HUDEP-2 (cell line): Measurements from ENCODE around the gene MIGA1.
"Not testable (repeated sequence)": the region's sequence is repeated elsewhere in the genome, so short reads cannot be mapped to it uniquely, and the experiment has no call there.

Experiments
- DNase-seq, 76 experiments: peaks; one replicate each; lab custom pipeline; 2025; ENCODE audit not compliant: unreplicated experiment in 76 of 76; lab: John Stamatoyannopoulos, UW

The MIGA1 gene

DNA sequence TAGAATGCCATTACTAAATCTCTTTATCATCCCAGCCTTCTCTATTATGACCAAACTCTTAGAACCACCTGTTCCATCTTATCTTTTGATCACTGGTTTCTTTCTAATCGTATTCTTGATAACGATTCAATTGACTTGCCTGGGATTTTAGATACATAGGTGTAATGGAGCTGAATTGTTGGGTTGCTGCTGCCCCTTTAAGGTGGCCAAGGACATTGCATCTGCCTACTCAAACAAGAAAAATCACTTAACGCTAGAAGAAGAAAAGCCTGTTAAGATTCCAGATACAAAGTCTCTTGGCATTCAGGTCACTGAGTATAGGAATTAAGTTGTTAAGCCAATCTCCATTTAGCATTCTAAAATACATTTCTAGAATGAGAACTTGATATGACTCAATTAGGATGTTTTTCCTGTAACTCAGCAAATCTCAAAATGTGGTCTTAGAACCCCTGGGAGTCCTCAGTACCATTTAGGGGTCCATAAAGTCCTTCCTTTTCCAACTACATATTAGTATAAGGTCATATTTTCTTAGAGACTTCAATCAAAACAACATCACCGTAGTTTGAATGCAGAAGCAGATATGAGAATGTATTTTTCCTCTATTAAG is 121.3 kb downstream of the MIGA1 start:
- peak in 20 of 76 experiments; percentile 0 to 39 (median 9) for DNase-seq

GRCh38 chr1:77905603-77906002 is 126.2 kb downstream of the MIGA1 start:
- no peak for DNase-seq

- no peak for DNase-seq
Measured at GRCh38 chr1:77906019-77906545, 126.6 kb downstream of the MIGA1 start.

- DNase-seq = no peak
Measured at GRCh38 chr1:77906624-77907023, 127.2 kb downstream of the MIGA1 start.

DNA sequence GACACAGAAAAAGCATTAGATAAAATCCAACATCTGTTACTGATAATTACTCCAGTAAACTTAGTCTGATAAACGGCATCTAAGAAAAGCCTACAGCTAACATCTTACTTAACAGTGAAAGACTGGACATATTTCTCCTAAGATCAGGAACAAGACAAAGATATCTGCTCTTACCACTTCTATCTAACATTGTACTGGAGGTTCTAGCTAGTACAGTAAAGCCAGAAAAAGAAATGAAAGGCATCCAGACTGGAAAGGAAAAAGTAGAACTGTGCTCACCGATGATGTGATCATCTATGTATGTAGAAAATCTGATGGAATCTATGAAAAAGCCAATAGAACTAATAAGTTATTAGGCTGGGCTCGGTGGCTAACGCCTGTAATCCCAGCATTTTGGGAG is 130.7 kb downstream of the MIGA1 start:
- no peak for DNase-seq

- DNase-seq = not testable (repeated sequence)
Measured at GRCh38 chr1:77918918-77919317, 139.5 kb downstream of the MIGA1 start.

DNA sequence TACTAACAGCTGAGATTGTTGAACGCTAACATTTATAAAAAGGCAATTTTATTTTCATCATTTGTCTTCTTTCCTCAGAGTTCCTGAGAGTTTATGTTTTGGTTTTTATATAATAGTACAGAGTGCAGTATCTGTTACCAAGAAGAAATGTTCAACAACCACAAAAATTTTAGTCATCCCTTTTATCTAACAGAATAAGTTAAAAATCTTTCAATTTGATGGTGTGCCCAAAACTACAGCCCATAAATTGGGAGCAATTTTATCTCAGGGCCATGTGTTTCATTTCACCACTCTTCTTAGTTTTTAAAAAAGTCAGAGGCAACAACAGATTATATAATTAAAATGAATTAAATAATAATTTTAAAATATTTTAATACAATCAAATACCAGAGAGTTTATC is 146.1 kb downstream of the MIGA1 start:
- DNase-seq = no peak

- DNase-seq = no peak
Measured at GRCh38 chr1:77925956-77926355, 146.5 kb downstream of the MIGA1 start.

DNA sequence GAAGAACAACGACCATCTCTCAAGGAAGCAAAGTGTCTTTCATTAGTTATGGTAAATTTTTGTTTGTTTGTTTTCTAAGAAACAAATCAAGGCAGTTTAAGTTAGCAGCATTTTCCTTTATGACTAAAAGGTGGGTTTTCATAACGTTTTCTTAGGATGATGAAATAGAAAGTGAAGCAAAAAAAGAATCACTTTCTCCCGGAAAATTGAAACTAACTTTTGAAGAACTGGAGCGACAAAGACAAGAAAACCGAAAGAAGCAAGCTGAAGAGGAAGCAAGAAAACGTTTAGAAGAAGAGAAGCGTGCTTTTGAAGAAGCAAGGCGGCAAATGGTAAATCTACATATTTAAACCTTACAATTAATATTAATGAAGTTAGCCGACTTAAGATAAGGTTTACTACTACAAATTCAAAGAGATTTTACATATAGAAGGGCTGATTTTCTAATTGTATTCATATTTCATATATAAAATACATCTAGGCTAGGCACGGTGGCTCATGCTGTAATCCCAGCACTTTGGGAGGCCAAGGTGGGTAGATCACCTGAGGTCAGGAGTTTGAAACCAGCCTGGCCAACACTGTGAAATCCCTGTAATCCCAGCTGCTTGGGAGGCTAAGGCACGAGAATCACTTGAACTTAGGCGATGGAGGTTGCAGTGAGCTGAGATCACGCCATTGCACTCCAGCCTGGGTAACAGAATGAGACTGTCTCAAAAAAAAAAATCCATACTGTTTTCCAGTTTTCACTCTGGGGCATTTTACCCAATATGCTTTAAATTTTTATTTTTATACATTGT is 147.3 kb downstream of the MIGA1 start:
- DNase-seq = no peak

DNA sequence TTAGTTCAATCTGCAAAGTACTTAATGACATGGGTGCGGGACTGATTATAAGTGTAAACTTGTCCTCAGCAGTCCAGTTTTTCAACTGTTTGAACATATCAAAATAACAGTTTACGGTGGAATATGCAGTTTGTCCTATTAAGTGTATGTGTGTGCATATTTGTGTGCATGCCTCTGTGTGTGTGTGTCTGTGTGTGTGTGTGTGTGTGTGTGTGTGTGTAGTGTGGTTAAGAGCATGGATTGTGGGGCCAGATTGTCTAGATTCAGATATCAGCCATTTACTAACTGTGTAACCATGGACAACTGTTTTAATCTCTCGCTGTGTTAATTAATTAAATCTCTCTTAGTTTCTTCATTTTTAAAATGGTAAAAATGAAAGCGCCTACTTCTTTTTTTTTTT is 148.0 kb downstream of the MIGA1 start:
- DNase-seq = no peak
